ENCODE measurements around the gene KIF12. TPM values are rescaled to one million over a fixed set of nuclear protein-coding genes. Genes with fewer than 3 reads are reported as not detected.

KIF12 gene
- total and polyA plus RNA-seq, 4 donors = 0.59 to 9.0 (median 4.9) TPM

GRCh38 chr9:114060070-114060469, 39.0 kb downstream of the KIF12 start:
- peaks cover 7% of the 10 kb centered on the region for H3K36me3 ChIP-seq (ENCODE audit: control insufficient read depth, insufficient read depth, low read length)
- WGBS (ENCODE audit: insufficient coverage) = 85% methylated on average over 7 of the region's 8 CpGs

GRCh38 chr9:114059047-114059803, 39.9 kb downstream of the KIF12 start:
- H3K27ac ChIP-seq (ENCODE audit: low read depth, low read length) = no peak overlapping the region
- no peak overlapping the region for H3K4me3 ChIP-seq (ENCODE audit: low read depth, low read length)
- H3K36me3 ChIP-seq (ENCODE audit: control insufficient read depth, insufficient read depth, low read length) = peaks cover 9% of the 10 kb centered on the region
- peak in 2 of 6 donors; percentile 12 to 28 for DNase-seq (ENCODE audit: low read depth in 4 of 6, low spot score in 6 of 6)
- no peaks in the 10 kb centered on the region for H3K27me3 ChIP-seq (ENCODE audit: control insufficient read depth, insufficient read depth, low read length)
- peaks cover 11% of the 10 kb centered on the region for H3K4me1 ChIP-seq (ENCODE audit: control insufficient read depth, insufficient read depth, low read length)
- 76% methylated on average over 4 of the region's 8 CpGs for WGBS (ENCODE audit: insufficient coverage)
- H3K9me3 ChIP-seq (ENCODE audit: control insufficient read depth, insufficient read depth, low read length) = no peaks in the 10 kb centered on the region

More at GRCh38 chr9:114060070-114060469, 39.0 kb downstream of the KIF12 start:
- H3K9me3 ChIP-seq (ENCODE audit: control insufficient read depth, insufficient read depth, low read length) = no peaks in the 10 kb centered on the region
- H3K4me1 ChIP-seq (ENCODE audit: control insufficient read depth, insufficient read depth, low read length) = peaks cover 11% of the 10 kb centered on the region
- no peaks in the 10 kb centered on the region for H3K27me3 ChIP-seq (ENCODE audit: control insufficient read depth, insufficient read depth, low read length)
- no peak overlapping the region for H3K4me3 ChIP-seq (ENCODE audit: low read depth, low read length)
- no peak for DNase-seq (ENCODE audit: low read depth in 4 of 6, low spot score in 6 of 6)
- no peak overlapping the region for H3K27ac ChIP-seq (ENCODE audit: low read depth, low read length)

GRCh38 chr9:114058688-114059046, 40.4 kb downstream of the KIF12 start:
- DNase-seq (ENCODE audit: low read depth in 4 of 6, low spot score in 6 of 6) = no peak
- Histone ChIP-seq H3K4me3 (ENCODE audit: low read depth, low read length) (no peak overlapping the region), H3K4me1 (ENCODE audit: control insufficient read depth, insufficient read depth, low read length) (peaks cover 11% of the 10 kb centered on the region), H3K36me3 (ENCODE audit: control insufficient read depth, insufficient read depth, low read length) (peaks cover 10% of the 10 kb centered on the region), H3K9me3 (ENCODE audit: control insufficient read depth, insufficient read depth, low read length) (no peaks in the 10 kb centered on the region), H3K27ac (ENCODE audit: low read depth, low read length) (no peak overlapping the region), H3K27me3 (ENCODE audit: control insufficient read depth, insufficient read depth, low read length) (no peaks in the 10 kb centered on the region)
- no CpG with 5 or more reads among the region's 4 CpGs for WGBS (ENCODE audit: insufficient coverage)

GRCh38 chr9:114057161-114057885, 41.8 kb downstream of the KIF12 start:
- Histone ChIP-seq H3K4me1 (ENCODE audit: control insufficient read depth, insufficient read depth, low read length) (peaks cover 11% of the 10 kb centered on the region), H3K9me3 (ENCODE audit: control insufficient read depth, insufficient read depth, low read length) (no peaks in the 10 kb centered on the region), H3K36me3 (ENCODE audit: control insufficient read depth, insufficient read depth, low read length) (peaks cover 13% of the 10 kb centered on the region), H3K27ac (ENCODE audit: low read depth, low read length) (no peak overlapping the region), H3K4me3 (ENCODE audit: low read depth, low read length) (no peak overlapping the region), H3K27me3 (ENCODE audit: control insufficient read depth, insufficient read depth, low read length) (no peaks in the 10 kb centered on the region)
- 88% methylated on average over 2 of the region's 7 CpGs for WGBS (ENCODE audit: insufficient coverage)
- DNase-seq (ENCODE audit: low read depth in 4 of 6, low spot score in 6 of 6) = no peak

- peaks cover 17% of the 10 kb centered on the region for H3K36me3 ChIP-seq (ENCODE audit: control insufficient read depth, insufficient read depth, low read length)
- no peak for DNase-seq (ENCODE audit: low read depth in 4 of 6, low spot score in 6 of 6)
- peaks cover 11% of the 10 kb centered on the region for H3K4me1 ChIP-seq (ENCODE audit: control insufficient read depth, insufficient read depth, low read length)
- H3K27ac ChIP-seq (ENCODE audit: low read depth, low read length) = no peak overlapping the region
- WGBS (ENCODE audit: insufficient coverage) = 93% methylated on average over 5 of the region's 5 CpGs
- H3K9me3 ChIP-seq (ENCODE audit: control insufficient read depth, insufficient read depth, low read length) = no peaks in the 10 kb centered on the region
- H3K4me3 ChIP-seq (ENCODE audit: low read depth, low read length) = no peak overlapping the region
- no peaks in the 10 kb centered on the region for H3K27me3 ChIP-seq (ENCODE audit: control insufficient read depth, insufficient read depth, low read length)
Measured at GRCh38 chr9:114056527-114056926, 42.6 kb downstream of the KIF12 start.

- H3K4me3 ChIP-seq (ENCODE audit: low read depth, low read length) = no peak overlapping the region
- peaks cover 23% of the 10 kb centered on the region for H3K36me3 ChIP-seq (ENCODE audit: control insufficient read depth, insufficient read depth, low read length)
- H3K27me3 ChIP-seq (ENCODE audit: control insufficient read depth, insufficient read depth, low read length) = no peaks in the 10 kb centered on the region
- H3K4me1 ChIP-seq (ENCODE audit: control insufficient read depth, insufficient read depth, low read length) = peaks cover 11% of the 10 kb centered on the region
- H3K27ac ChIP-seq (ENCODE audit: low read depth, low read length) = no peak overlapping the region
- no peaks in the 10 kb centered on the region for H3K9me3 ChIP-seq (ENCODE audit: control insufficient read depth, insufficient read depth, low read length)
- peak in 1 of 6 donors; percentile 60 for DNase-seq (ENCODE audit: low read depth in 4 of 6, low spot score in 6 of 6)
- WGBS (ENCODE audit: insufficient coverage) = 67% methylated on average over 3 of the region's 7 CpGs
Measured at GRCh38 chr9:114055894-114056293, 43.2 kb downstream of the KIF12 start.

GRCh38 chr9:114055061-114055460, 44.0 kb downstream of the KIF12 start:
- Histone ChIP-seq H3K36me3 (ENCODE audit: control insufficient read depth, insufficient read depth, low read length) (peaks cover 27% of the 10 kb centered on the region), H3K4me1 (ENCODE audit: control insufficient read depth, insufficient read depth, low read length) (peaks cover 8% of the 10 kb centered on the region), H3K9me3 (ENCODE audit: control insufficient read depth, insufficient read depth, low read length) (no peaks in the 10 kb centered on the region), H3K27ac (ENCODE audit: low read depth, low read length) (no peak overlapping the region), H3K27me3 (ENCODE audit: control insufficient read depth, insufficient read depth, low read length) (no peaks in the 10 kb centered on the region), H3K4me3 (ENCODE audit: low read depth, low read length) (no peak overlapping the region)
- 93% methylated on average over 18 of the region's 18 CpGs for WGBS (ENCODE audit: insufficient coverage)
- no peak for DNase-seq (ENCODE audit: low read depth in 4 of 6, low spot score in 6 of 6)

- H3K36me3 ChIP-seq (ENCODE audit: control insufficient read depth, insufficient read depth, low read length) = peaks cover 34% of the 10 kb centered on the region
- peaks cover 3% of the 10 kb centered on the region for H3K4me1 ChIP-seq (ENCODE audit: control insufficient read depth, insufficient read depth, low read length)
- no peak for DNase-seq (ENCODE audit: low read depth in 4 of 6, low spot score in 6 of 6)
- H3K27me3 ChIP-seq (ENCODE audit: control insufficient read depth, insufficient read depth, low read length) = no peaks in the 10 kb centered on the region
- no peak overlapping the region for H3K4me3 ChIP-seq (ENCODE audit: low read depth, low read length)
- no peak overlapping the region for H3K27ac ChIP-seq (ENCODE audit: low read depth, low read length)
- 54% methylated on average over 8 of the region's 10 CpGs for WGBS (ENCODE audit: insufficient coverage)
- no peaks in the 10 kb centered on the region for H3K9me3 ChIP-seq (ENCODE audit: control insufficient read depth, insufficient read depth, low read length)
Measured at GRCh38 chr9:114054191-114054690, 44.9 kb downstream of the KIF12 start.

GRCh38 chr9:114053246-114054005, 45.7 kb downstream of the KIF12 start:
- Histone ChIP-seq H3K27ac (ENCODE audit: low read depth, low read length) (no peak overlapping the region), H3K36me3 (ENCODE audit: control insufficient read depth, insufficient read depth, low read length) (peaks cover 42% of the 10 kb centered on the region), H3K4me1 (ENCODE audit: control insufficient read depth, insufficient read depth, low read length) (no peaks in the 10 kb centered on the region), H3K27me3 (ENCODE audit: control insufficient read depth, insufficient read depth, low read length) (no peaks in the 10 kb centered on the region), H3K4me3 (ENCODE audit: low read depth, low read length) (no peak overlapping the region), H3K9me3 (ENCODE audit: control insufficient read depth, insufficient read depth, low read length) (no peaks in the 10 kb centered on the region)
- no peak for DNase-seq (ENCODE audit: low read depth in 4 of 6, low spot score in 6 of 6)
- 96% methylated on average over 8 of the region's 8 CpGs for whole genome bisulfite sequencing (ENCODE audit: insufficient coverage)
